Prostate gland (tissue), 2 donors: ENCODE results near the gene STK17B. TPM values are rescaled to one million over a fixed set of nuclear protein-coding genes. Genes with fewer than 3 reads are reported as not detected.

Source experiments
- DNase-seq: peaks from one replicate; pipeline ENCODE4 v3.0.0-alpha.2; 2019; ENCODE audit warnings: low spot score
- H3K27ac ChIP-seq, 2 donors: fragments of 200-600 bp; sonication (generic); 2 replicates each; pipeline ENCODE4 v1.5.1; 2017 to 2019
- H3K27me3 ChIP-seq: fragments of 200-600 bp; sonication (generic); replicated peaks from 2 replicates; pipeline ENCODE4 v1.5.1; 2019; ENCODE audit not compliant: insufficient read depth
- H3K36me3 ChIP-seq, 2 donors: fragments of 200-600 bp; sonication (generic); 1 replicate in 1 of 2; 2 replicates in 1 of 2; pipeline versions ENCODE4 v1.5.1 to v1.8.1; 2017 to 2019
- H3K4me1 ChIP-seq: fragments of 200-600 bp; sonication (generic); replicated peaks from 2 replicates; pipeline ENCODE4 v1.5.1; 2019
- H3K4me3 ChIP-seq, 2 donors: fragments of 200-600 bp; sonication (generic); 2 replicates each; pipeline ENCODE4 v1.5.1; 2017 to 2019
- H3K9me3 ChIP-seq: fragments of 200-600 bp; sonication (generic); 2 replicates; pipeline ENCODE4 v1.5.1; 2017
- POLR2A ChIP-seq: fragments of 450-650 bp; IDR thresholded peaks from one replicate; pipeline ENCODE4 v1.6.1; 2016; ENCODE audit warnings: antibody characterized with exemption, mild to moderate bottlenecking
- POLR2AphosphoS5 ChIP-seq: sonication (generic); formaldehyde crosslinking; IDR thresholded peaks from one replicate; pipeline ENCODE4 v1.6.1; 2017; ENCODE audit warnings: antibody characterized with exemption
- WGBS: methylation state at CpG from one replicate; pipeline ENCODE4 v1.1.5; 2018; 5-methylcytosine and 5-hydroxymethylcytosine counted together
- intact Hi-C: fragments of 100-400 bp; cut with DNase I; formaldehyde crosslinking; loops from one replicate; pipeline ENCODE4 v1.14.2; 2022
- total RNA-seq, 2 donors: library from RNA; depleted of rRNA; stranded (reverse); fragments of >200 nt; gene quantifications; one replicate each; pipeline ENCODE4 v1.1.0, GENCODE V29; 2016
- TF ChIP-seq, protein P1 (sequence below), 4 experiments: fragments of 200-600 bp in 2 of 4; fragments of 450-650 bp in 2 of 4; sonication (generic) in 2 of 4; IDR thresholded peaks; 1 replicate in 3 of 4; 2 replicates in 1 of 4; pipeline ENCODE4 v1.5.1; 2016 to 2019; ENCODE audit warnings: antibody characterized with exemption in 4 of 4, mild to moderate bottlenecking in 2 of 4, moderate library complexity in 2 of 4

STK17B gene
- total RNA-seq, 2 donors from 2014 or later: 24.6 to 25.0 TPM

- TF ChIP-seq POLR2A: no peak
- TF ChIP-seq POLR2AphosphoS5: no peak
- TF ChIP-seq, protein P1, sequence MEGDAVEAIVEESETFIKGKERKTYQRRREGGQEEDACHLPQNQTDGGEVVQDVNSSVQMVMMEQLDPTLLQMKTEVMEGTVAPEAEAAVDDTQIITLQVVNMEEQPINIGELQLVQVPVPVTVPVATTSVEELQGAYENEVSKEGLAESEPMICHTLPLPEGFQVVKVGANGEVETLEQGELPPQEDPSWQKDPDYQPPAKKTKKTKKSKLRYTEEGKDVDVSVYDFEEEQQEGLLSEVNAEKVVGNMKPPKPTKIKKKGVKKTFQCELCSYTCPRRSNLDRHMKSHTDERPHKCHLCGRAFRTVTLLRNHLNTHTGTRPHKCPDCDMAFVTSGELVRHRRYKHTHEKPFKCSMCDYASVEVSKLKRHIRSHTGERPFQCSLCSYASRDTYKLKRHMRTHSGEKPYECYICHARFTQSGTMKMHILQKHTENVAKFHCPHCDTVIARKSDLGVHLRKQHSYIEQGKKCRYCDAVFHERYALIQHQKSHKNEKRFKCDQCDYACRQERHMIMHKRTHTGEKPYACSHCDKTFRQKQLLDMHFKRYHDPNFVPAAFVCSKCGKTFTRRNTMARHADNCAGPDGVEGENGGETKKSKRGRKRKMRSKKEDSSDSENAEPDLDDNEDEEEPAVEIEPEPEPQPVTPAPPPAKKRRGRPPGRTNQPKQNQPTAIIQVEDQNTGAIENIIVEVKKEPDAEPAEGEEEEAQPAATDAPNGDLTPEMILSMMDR (IDR thresholded peaks at IDR 0.05): no peak
- Histone ChIP-seq H3K36me3 (no peaks in the 10 kb centered on the region), H3K4me1 (no peaks in the 10 kb centered on the region), H3K27ac (no peak overlapping the region), H3K9me3 (no peaks in the 10 kb centered on the region), H3K27me3 (no peaks in the 10 kb centered on the region), H3K4me3 (no peak overlapping the region)
- no peak for DNase-seq
- intact Hi-C loops: no loop called here
- WGBS: 54% methylated on average over 2 of the region's 2 CpGs
Measured at GRCh38 chr2:196088203-196088602, 83.2 kb downstream of the STK17B start.

DNA sequence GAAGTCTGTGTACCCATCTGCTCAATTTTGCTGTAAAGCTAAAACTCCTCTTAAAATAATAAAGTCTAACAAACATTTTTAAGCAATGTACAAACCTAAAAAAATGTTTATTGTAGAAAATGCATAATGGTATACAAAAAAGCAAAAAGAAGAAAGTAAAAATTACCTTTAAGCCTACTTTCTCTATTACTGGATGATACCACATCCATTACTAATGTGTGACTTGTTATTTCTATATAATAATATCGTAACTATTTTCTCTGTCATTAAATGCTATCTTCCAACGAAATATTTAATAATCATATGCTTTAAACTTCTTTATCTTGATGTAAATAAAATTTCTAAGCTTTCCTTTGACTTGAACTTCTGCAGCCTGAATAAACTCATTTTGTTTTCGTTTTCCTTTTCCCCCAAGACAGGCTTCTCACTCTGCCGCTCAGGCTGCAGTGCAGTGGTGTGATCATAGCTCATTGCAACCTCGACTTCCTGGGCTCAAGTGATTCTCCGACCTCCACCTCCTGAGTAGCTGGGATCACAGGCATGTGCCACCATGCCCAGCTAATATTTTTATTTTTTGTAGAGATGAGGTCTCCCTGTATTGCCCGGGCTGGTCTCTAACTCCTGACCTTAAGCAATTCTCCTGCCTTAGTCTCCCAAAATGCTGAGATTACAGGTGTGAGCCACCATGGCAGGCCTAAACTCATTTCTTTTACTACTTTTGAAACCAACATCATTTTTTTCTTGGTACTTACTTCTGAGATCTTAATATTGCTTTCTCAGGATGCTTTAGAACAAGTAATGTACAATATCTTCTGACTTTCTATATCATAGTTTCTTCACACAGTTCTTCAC is 84.6 kb downstream of the STK17B start:
- Histone ChIP-seq H3K27me3 (no peaks in the 10 kb centered on the region), H3K4me3 (no peak overlapping the region), H3K36me3 (no peaks in the 10 kb centered on the region), H3K4me1 (no peaks in the 10 kb centered on the region), H3K27ac (no peak overlapping the region), H3K9me3 (no peaks in the 10 kb centered on the region)
- intact Hi-C loops: no loop called here
- TF ChIP-seq, protein P1 (IDR thresholded peaks at IDR 0.05): no peak
- no peak for TF ChIP-seq POLR2A
- 77% methylated on average over 7 of the region's 7 CpGs for WGBS
- DNase-seq: no peak

GRCh38 chr2:196083601-196084000 is 87.8 kb downstream of the STK17B start:
- no peaks in the 10 kb centered on the region for H3K4me1 ChIP-seq
- 84% methylated on average over 5 of the region's 5 CpGs for WGBS
- intact Hi-C loops: no loop called here
- H3K36me3 ChIP-seq: no peaks in the 10 kb centered on the region
- H3K27me3 ChIP-seq: no peaks in the 10 kb centered on the region
- H3K4me3 ChIP-seq: no peak overlapping the region
- no peak overlapping the region for H3K27ac ChIP-seq
- no peak for DNase-seq
- H3K9me3 ChIP-seq: no peaks in the 10 kb centered on the region
- no peak for TF ChIP-seq POLR2AphosphoS5
- TF ChIP-seq, protein P1 (IDR thresholded peaks at IDR 0.05): no peak
- no peak for TF ChIP-seq POLR2A

Other genes with a start within 250 kb of the STK17B start
- 10 to 100 TPM in 1 of 2 donors, 1 to 10 TPM in 1; 3.4 to 10.1 TPM for gene DNAH7, start 102.7 kb downstream of the STK17B start, total RNA-seq